GM21528 (cell line): ENCODE measurements around the gene NT5C3A.

Experiments
- ATAC-seq: cut with Tn5 transposase; IDR thresholded peaks from one replicate; pipeline ENCODE4 v1.9.1; 2021; ENCODE audit warnings: mild to moderate bottlenecking, moderate library complexity; ENCODE audit not compliant: unreplicated experiment, low FRiP score

The NT5C3A gene

DNA sequence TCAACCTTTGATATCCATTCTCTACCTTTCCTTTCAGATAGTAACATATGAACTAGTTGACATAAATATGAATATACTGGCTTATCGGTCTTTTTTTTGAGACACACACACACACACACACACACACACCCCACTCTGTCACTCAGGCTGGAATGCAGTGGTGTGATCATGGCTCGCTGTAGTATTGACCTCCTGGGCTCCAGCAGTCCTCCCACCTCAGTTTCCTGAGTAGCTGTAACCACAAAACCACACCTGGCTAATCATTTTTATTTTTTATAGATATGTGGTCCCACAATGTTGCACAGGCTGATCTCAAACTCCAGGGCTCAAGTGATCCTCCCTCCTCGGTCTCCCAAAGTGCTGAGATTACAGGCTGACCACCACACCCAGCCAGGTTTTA lies 14.2 kb upstream of the NT5C3A start:
- ATAC-seq: no peak

DNA sequence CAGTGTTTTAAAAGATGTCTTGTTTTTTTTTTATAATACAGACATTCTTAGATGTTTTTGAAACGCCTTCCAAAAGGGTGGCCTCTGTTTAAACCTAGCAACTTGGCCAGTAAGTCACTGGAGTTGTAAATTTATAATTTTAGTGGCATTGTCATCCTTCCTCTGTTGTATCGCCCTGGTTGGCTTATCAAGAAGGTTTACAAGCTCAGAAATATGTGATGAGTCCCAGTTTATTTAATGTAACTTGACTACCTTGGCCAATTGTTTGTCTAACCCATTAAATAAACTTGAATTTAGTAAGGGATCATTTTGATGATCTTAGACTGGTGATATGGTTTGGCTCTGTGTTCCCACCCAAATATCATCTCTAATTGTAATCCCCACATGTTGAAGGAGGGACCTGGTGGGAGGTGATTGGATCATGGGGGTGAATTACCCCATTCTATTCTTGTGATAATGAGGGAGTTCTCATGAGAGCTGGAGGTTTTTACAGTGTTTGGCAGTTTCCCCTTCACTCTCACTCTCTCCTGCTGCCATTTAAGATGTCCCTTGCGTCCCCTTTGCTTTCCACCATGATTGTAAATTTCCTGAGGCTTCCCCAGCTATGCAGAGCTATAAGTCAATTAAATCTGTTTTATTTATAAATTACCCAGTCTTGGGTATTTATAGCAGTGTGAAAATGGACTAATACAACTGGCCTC lies 13.4 kb upstream of the NT5C3A start:
- no peak for ATAC-seq

DNA sequence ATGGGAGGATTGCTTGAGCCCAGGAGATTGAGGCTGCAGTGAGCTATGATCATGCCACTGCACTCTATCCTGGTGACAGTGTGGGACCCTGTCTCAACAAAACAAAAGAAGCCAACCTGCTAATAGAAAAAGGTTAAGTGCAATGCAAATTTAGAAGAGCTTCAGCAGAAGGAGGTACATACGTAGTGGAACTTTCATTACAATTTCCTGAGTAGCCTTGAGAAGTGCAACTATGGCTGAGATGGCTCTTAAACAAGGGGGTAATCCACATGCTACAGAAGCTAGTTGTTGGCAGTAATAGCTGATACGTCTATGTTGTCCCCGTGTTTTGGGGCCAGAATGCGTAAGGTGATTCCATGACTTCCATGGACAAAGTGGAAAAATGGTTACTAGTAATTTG lies 10.7 kb upstream of the NT5C3A start:
- no peak for ATAC-seq

DNA sequence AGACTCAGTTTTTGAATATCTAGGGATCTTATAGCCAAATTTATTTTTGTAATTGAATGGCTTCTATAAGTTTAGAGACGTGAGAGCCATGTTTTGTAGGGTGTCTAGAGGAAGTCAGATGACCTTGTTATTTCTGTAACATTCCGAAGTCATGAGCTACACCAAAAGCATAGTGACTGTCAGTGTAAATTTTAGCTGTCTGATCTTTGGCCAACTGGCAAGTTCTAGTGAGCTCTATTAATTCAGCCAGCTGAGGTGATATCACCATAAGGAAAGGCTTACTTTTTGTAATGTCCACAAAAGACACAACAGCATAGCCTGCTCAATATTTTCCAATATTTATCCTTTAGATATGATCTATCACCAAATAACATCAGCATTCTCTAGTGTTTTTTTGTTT lies 9.9 kb upstream of the NT5C3A start:
- ATAC-seq: no peak

DNA sequence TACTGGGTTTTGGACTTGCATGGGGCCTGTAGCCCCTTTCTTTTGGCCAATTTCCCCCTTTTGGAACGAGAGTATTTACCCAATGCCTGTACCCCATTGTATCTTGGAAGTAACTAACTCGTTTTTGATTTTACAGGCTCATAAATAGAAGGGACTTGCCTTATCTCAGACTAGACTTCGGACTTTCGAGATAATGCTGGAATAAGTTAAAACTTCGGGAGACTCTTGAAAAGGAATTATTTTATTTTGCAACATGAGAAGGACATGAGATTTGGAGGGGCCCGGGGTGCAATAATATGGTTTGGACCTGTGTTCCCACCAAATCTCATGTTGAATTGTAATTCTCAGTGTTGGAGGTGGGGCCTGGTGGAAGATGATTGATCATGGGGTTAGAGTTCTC lies 8.3 kb upstream of the NT5C3A start:
- ATAC-seq: no peak

DNA sequence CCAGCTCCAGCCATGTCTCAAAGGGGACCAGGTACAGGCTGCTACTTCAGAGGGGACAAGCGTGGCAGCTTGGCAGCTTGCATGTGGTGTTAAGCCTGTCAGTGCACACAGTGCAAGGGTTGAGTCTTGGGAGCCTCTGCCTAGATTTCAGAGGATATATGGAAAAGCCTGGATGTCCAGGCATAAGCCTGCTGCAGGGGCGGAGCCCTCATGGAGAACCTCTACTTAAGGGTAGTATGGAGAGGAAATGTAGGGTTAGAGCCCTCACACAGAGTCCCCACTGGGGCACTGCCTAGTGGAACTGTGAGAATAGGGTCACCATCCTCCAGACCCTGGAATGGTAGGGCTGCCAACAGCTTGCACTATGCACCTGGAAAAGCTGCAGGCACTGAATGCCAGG lies 7.7 kb upstream of the NT5C3A start:
- ATAC-seq: no peak

DNA sequence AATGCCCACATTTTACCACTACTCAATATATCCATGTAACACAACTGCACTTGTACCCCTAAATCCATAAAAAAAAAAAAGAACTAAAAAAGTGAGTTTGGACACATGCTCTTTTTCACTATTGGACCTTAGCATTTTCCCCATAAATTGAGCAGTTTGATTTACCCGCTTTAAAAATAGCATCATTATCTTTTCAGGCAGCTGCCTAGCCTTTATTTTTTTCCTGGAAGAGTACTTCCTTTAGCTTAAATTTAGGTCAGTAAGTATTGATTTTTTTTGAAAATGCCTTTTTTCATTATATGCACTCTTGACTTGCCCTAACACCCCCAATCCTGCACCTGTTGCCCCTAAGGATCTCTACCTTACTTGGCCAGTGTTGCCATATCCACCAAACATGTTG lies 5.3 kb upstream of the NT5C3A start:
- no peak for ATAC-seq

DNA sequence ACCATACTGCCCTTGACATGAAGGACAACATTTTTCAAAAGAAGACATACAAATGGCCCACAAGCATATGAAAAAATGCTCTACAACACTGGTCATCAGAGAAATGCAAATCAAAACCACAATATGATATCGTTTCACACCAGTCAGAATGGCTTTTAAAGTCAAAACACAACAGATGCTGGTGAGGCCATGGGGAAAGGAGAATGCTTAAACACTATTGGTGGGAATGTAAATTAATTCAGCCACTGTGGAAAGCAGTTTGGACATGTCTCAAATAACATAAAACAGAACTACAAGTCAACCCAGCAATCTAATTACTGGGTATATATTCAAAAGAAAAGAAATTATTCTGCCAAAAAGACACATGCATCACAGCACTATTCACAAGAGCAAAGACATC lies 4.2 kb upstream of the NT5C3A start:
- no peak for ATAC-seq

DNA sequence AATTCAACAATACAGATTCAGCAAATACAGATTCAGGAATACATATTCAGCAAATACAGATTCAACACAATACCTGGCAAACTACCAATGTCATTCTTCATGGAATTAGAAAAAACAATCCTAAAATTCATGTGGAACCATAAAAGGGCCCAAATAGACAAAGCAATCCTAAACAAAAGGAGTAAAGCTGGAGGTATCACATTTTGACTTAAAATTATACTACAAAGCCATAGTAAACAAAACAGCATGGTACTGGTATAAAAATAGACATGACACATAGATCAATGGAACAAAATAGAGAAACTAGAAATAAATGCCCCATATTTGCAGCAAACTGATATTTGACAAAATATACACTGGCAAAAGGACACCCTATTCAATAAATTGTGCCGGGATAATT lies 3.4 kb upstream of the NT5C3A start:
- no peak for ATAC-seq

DNA sequence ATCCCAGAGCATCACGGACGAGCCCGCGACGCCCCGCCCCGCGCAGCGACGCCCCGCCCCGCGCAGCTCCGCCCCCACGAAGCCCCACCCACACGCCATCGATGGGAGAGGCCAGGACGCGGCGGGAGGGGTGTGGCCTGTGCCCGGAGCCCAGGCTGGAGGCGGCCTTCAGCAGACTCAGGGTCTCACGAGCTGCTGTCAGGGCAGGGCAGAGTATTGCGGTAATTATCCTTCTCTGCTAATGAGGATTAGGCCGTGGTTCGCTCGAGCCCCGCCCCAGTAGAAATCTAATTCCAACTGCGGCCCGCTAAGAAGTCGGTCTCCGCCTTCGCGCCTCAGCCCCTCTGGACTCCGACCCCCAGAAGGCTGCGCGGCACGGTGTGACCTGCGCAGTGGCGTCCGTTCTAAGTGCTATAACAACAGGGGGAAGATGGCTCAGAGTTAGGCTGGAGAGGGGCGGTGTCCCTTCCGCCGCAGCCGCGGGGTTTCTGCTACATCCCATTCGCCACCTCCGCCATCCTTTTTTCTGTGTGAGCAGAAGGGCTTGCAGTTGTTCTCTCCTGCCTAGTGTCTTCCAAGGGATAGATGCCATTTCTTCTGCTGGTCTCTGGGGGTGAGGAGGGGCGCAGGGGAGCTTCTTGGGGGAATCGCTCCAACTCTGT lies 337 bp upstream of the NT5C3A start:
- peak; percentile 98 for ATAC-seq

DNA sequence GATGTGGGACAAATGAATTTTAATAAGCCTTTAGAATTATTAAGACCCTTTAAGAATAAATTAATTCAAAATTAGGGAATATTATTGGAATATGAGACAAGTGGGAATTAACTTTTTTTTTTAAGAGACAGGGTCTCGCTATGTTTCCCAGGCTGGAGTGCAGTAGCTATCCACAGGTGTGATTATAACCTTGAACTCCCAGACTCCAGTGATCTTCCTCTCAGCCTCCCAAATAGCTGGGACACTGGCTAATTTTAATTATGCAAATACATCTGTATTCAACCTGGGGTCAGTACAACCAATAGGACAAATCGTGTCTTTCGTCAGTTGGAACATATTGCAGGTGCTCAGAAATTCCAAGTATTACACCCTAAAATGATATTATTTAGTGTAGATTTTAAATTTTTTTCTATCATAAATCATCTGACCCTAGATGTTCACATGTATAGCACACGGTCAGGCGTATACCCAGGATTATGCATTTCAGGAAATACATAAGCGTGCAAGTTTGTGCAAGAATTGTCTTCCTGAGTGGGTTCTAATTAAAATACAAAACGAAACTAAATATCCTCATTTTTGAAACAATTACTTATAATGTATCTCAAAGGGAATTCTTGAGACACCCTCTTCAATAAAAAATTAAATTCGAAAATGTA lies 1.2 kb downstream of the NT5C3A start:
- no peak for ATAC-seq

DNA sequence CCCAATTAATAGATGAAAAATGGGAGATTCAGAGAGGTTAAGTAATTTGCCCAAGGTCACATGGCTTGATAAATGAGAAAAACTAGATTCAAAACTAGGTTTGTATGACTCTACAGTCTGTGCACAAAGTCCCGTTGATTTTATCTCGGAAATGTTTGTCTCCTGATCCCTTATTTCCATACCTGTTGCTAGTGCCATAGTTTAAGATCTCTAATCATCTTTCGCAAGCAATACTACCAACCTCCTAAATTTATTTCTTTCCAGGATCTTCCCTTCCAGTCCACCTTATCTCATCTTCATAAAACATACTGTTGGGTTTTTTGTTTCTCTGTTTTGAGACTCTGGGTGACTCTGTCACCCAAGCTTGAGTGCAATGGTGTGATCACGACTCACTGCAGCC lies 2.9 kb downstream of the NT5C3A start:
- ATAC-seq: no peak

DNA sequence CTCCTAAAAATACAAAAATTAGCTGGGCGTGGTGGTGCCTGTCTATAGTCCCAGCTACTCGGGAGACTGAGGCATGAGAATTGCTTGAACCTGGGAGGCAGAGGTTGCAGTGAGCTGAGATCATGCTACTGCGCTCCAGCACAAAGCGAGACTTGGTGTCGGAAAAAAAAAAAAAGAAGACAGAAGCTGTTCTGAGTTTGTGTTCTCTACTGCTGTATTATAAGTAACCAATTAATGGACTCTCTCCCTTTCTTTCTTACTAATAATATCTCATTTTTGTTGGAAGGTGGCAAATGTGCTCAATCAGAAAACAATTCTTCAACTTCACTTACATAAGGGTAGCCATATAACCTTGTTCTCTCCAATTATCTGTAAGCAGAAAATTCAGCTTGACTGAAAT lies 7.4 kb downstream of the NT5C3A start:
- no peak for ATAC-seq

DNA sequence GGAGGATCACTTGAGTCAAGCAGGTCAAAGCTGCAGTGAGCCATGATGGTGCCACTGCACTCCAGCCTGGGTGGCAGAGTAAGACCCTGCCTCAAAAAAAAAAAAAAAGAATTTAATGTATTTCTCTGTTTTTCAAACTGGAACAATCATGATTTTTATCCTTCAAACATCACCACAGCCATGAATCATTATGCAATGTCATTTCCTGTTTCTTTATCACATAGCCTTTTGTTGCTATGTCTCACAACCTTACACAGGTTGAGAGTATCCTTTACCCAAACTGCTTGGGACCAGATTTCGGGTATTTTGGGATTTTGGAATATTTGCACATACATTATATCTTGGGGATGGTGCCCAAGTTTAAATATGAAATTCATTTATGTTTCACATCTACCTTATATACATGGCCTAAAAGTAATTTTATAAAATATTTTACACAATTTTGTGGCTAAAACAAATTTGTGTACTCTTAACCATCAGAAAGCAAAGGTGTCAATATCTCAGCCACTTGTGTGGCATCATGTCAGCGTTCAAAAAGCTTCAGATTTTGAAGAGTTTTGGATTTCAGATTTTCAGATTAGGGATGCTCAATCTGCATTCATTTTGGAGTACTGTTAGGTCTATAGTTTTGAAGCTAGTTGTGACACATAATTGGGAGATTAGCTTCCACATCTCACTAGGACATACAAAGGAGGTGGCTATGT lies 8.2 kb downstream of the NT5C3A start:
- no peak for ATAC-seq

DNA sequence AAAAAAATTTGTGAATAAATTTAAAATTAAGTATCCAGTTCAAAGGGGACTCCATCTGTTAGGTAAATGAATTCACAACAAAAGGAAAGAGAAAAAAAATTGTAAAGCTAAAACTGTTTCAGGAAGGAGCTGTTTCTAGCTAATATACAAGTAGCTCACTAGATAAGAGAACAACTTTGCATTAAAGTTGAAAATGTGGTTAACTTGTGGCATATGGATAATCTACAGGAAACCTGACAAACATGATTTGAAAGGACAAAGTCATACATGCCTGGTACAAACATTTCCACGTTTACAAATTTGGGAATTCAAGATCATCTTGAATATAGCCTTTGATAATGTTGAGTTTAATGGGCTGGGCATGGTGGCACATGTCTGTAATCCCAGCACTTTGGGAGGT lies 8.9 kb downstream of the NT5C3A start:
- no peak for ATAC-seq

DNA sequence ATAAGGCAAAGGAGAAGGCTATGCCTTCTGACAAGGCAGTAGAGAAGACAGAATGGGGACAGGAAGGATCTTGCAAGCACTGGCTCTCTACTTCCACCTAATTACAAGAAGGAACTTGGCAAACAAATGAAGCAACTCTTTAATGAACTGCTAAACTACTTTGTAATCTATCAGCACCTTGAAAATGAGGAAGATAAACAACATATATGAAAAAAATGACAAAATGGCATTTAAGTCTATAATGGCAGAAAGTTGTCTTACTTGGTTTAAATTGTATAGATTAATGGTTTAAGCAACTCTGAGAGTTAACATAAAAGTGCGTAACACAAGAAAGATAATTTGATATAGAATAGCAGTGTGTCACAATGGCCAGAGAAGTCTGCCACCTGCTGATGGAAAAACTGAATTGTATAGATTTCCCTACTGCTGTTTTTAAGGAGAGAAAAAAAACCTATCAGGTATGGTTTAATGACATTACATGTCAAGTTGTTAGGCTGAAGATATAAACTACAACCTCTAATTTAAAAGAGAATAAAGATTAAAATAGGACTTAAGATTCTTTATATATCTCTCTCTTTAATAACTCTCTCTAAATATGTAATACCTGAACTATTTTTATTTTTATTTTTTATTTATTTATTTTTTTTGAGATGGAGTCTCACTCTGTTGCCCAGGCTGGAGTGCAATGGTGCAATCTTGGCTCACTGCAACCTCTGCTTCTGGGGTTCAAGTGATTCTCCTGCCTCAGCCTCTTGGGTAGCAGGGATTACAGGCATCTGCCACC lies 11.8 kb downstream of the NT5C3A start:
- peak; percentile 50 for ATAC-seq

DNA sequence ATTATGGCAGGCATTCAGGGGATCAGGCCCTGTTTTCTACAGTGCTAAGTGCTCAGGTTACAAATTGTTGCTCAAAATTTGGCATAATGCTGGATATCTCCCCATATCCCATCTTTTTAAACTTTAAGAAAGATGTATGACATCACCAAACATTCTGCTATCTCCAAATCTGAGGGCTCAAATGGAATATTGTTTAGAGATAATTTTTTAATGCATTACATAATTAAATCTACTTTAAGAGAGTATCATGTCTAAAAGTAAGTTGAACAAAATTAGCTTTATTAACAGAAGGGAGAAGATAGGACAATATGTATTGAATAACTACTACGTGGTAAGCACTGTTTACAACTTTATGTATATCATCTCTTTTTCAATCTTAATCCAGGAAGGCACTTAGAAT lies 13.9 kb downstream of the NT5C3A start:
- no peak for ATAC-seq

DNA sequence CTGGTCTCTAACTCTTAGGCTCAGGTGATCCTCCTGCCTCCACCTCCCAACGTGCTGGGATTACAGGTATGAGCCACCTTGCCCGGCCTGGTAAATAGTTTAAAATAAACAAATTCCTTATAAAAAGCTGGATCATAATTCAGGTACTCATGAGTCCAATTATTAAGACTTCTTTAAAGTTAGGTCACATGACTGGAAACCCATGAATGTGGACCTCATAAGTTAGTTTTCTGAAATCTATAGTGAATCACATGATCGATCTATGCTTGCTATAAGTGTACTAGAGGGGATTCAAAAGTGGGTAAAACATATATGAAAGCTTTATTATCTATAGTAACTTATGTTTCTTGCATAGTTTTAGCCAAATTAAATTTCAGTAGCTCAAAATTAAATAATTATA lies 14.3 kb downstream of the NT5C3A start:
- no peak for ATAC-seq

DNA sequence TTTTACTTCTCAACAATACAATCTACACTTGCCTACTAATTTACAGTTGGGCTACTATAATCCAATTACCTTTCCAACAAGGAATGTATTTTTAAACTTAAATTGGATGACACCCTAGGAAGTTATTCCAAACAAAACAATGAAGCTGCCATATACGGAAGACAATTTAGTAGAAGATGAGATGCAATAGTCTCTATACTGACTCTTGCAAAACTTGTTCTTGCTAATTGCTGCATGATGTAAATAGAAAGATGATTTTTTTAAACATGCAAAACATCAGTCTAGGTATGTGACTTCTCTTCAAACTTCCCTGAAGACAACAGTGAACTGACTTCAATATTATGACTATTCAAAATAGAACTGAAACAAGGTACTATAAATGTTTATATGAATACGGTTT lies 17.6 kb downstream of the NT5C3A start:
- no peak for ATAC-seq

DNA sequence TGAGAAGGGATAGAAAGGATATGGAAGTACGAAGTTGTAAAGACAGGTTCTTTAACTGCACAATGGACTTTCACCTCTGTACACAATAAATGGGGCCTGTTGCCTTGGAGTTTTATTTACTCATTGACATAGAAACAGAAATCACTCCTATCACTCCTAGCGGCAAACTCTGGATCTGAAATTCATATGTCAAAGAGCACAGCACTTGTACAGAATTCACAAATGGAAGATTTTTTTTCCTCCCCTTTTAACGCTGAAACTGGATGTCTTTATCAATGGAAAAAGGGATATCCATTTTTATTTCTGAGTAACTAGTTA lies 18.2 kb downstream of the NT5C3A start:
- ATAC-seq: no peak
